ENCODE results near the gene SCAI. TPM values are rescaled to one million over a fixed set of nuclear protein-coding genes. Genes with fewer than 3 reads are reported as not detected.
"Not testable (repeated sequence)": the region's sequence is repeated elsewhere in the genome, so short reads cannot be mapped to it uniquely, and the experiment has no call there.

SCAI gene
- total RNA-seq, 4 donors from 2014 or later = 5.6 to 10.4 (median 7.8) TPM

DNA sequence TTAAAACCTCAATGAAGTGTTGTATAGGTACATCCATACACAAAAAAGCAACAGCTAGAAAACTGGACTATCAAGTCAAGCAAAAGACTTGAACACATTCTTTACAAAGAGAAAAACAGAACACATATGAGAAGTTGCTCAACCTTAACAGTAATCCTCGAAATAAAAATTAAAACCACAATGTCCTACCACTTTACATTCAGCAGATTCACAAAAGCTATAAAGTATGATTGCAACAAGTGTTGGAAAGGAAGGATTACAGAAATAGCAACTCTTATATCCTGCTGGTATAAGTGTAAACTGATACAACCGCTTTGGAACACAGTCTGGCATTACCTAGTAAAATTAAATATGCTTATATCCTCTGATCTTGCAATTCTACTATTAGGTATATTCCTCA is 173.9 kb downstream of the SCAI start:
- DNase-seq (ENCODE audit: extremely low spot score) = no peak
- intact Hi-C loops (cut with DNase I) = no loop called here
- whole genome bisulfite sequencing = 85% methylated on average over 2 of the region's 2 CpGs
- no peak overlapping the region for H3K27ac ChIP-seq (replicated peaks in 1 of 4)
- H3K9me3 ChIP-seq = no peaks in the 10 kb centered on the region
- TF ChIP-seq, protein P1, sequence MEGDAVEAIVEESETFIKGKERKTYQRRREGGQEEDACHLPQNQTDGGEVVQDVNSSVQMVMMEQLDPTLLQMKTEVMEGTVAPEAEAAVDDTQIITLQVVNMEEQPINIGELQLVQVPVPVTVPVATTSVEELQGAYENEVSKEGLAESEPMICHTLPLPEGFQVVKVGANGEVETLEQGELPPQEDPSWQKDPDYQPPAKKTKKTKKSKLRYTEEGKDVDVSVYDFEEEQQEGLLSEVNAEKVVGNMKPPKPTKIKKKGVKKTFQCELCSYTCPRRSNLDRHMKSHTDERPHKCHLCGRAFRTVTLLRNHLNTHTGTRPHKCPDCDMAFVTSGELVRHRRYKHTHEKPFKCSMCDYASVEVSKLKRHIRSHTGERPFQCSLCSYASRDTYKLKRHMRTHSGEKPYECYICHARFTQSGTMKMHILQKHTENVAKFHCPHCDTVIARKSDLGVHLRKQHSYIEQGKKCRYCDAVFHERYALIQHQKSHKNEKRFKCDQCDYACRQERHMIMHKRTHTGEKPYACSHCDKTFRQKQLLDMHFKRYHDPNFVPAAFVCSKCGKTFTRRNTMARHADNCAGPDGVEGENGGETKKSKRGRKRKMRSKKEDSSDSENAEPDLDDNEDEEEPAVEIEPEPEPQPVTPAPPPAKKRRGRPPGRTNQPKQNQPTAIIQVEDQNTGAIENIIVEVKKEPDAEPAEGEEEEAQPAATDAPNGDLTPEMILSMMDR (IDR thresholded peaks at IDR 0.05) = no peak
- TF ChIP-seq EP300 (IDR thresholded peaks at IDR 0.05) (no peak), POLR2A (IDR thresholded peaks at IDR 0.05; ENCODE audit: low read depth) (no peak), POLR2AphosphoS5 (IDR thresholded peaks at IDR 0.05) (no peak)
- no peak overlapping the region for H3K4me3 ChIP-seq
- no peaks in the 10 kb centered on the region for H3K4me1 ChIP-seq
- H3K36me3 ChIP-seq = peaks cover 6 to 48% (median 27%) of the 10 kb centered on the region in 4 donors
- H3K27me3 ChIP-seq = no peaks in the 10 kb centered on the region

DNA sequence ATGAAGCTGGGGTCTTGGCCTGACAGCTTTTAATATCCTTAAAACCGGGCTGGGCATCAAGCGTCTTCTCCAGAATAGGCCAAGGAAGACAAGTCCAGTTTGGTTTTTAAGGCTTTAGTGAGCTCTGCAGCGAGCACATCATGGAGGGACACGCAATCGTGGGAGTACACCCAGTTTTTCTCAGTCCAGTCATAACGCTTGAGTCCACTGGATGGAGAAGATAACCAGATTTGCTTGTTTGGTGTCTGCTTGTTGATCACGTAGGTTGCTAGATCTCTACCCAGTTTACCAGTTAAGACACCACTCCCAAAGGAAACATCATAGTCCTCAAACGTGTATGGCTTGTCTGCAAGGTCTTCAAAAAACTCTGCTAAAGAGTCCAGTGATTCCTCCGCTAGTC is 175.1 kb downstream of the SCAI start:
- H3K4me3 ChIP-seq = no peak overlapping the region
- WGBS = 80% methylated on average over 9 of the region's 9 CpGs
- H3K36me3 ChIP-seq = peaks cover 6 to 36% (median 25%) of the 10 kb centered on the region in 4 donors
- no peaks in the 10 kb centered on the region for H3K9me3 ChIP-seq
- H3K27ac ChIP-seq (replicated peaks in 1 of 4) = no peak overlapping the region
- DNase-seq (ENCODE audit: extremely low spot score) = no peak
- H3K27me3 ChIP-seq = no peaks in the 10 kb centered on the region
- intact Hi-C loops (cut with DNase I) = no loop called here
- H3K4me1 ChIP-seq = no peaks in the 10 kb centered on the region
- TF ChIP-seq EP300 (IDR thresholded peaks at IDR 0.05) (no peak), POLR2AphosphoS5 (IDR thresholded peaks at IDR 0.05) (no peak), POLR2A (IDR thresholded peaks at IDR 0.05; ENCODE audit: low read depth) (no peak)
- TF ChIP-seq, protein P1 (IDR thresholded peaks at IDR 0.05) = no peak

DNA sequence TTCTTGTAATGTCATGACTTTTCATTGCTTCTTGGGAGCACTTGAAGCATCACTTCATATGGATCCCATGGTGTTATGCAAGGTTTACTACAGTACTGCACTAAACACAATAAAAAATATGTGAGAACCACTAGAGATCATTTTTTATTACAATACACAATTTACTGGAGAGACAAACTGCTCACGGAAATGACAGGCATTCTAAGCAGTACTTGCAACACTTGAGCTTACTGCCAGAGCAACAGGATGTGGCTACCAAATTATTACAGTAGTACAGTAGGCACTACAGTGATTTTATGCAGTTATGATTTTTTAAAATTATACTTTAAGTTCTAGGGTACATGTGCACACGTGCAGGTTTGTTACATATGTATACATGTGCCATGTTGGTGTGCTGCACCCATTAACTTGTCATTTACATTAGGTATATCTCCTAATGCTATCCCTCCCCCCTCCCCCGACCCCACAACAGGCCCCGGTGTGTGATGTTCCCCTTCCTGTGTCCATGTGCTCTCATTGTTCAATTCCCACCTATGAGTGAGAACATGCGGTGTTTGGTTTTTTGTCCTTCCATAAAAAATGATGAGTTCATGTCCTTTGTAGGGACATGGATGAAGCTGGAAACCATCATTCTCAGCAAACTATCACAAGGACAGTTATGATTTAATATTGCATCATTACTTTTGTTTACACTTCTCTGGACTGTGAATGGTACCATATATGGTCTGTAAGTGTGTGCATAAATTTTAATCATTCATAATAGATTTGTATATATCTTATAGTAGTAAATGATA is 177.4 kb downstream of the SCAI start:
- H3K9me3 ChIP-seq; H3K27ac ChIP-seq (replicated peaks in 1 of 4); H3K27me3 ChIP-seq; DNase-seq (ENCODE audit: extremely low spot score); H3K4me3 ChIP-seq; intact Hi-C loops (cut with DNase I); H3K4me1 ChIP-seq: not testable (repeated sequence)
- WGBS = 66% methylated on average over 5 of the region's 5 CpGs
- H3K36me3 ChIP-seq = peaks cover 6 to 28% (median 20%) of the 10 kb centered on the region in 4 donors

DNA sequence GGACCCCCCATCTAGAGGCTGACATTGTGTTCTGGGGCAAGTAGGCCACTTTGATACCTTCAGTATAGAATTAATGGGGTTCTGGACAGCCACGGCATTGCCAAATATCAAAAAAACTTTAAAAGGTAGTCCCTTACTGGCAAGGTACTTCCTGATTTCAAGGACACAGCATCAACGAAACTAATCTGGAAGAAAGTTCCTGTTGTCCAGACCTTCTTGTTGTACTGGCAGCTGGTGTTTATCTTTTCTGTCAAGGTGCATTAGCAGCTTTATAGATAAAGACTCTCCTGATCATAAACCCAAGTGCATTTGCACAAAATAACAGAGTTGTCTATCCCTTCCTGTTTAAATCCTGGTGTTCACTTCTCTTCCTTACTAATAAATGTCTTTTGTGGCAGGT is 178.7 kb downstream of the SCAI start:
- Histone ChIP-seq H3K27ac (replicated peaks in 1 of 4) (no peak overlapping the region), H3K4me1 (no peaks in the 10 kb centered on the region), H3K27me3 (no peaks in the 10 kb centered on the region), H3K36me3 (peaks cover 0 to 14% (median 8%) of the 10 kb centered on the region in 4 donors), H3K4me3 (no peak overlapping the region), H3K9me3 (no peaks in the 10 kb centered on the region)
- TF ChIP-seq, protein P1 (IDR thresholded peaks at IDR 0.05) = no peak
- TF ChIP-seq POLR2A (IDR thresholded peaks at IDR 0.05; ENCODE audit: low read depth) (no peak), EP300 (IDR thresholded peaks at IDR 0.05) (no peak), POLR2AphosphoS5 (IDR thresholded peaks at IDR 0.05) (no peak)
- intact Hi-C loops (cut with DNase I) = no loop called here
- no peak for DNase-seq (ENCODE audit: extremely low spot score)
- WGBS = 66% methylated on average over 2 of the region's 2 CpGs

DNA sequence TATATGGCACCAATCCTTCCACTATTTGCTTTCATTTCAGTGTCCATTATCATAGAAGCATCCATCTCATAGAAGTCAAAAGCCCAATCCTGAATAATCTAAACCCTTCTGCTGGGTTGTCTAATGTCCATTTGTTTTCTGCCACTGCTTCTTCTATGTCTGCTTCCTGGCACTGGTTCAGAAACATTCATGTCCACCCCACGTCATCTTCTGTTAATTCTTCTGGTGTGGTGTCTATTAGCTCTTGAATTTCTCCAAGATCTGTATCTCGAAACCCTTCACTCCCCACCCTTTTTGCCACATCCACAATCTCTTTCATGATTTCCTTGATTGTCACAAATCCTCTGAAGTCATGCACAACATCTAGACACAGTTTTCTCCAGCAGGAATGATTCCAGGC is 179.3 kb downstream of the SCAI start:
- 71% methylated on average over 2 of the region's 2 CpGs for WGBS
- TF ChIP-seq, protein P1 (IDR thresholded peaks at IDR 0.05) = no peak
- no peak for TF ChIP-seq POLR2AphosphoS5 (IDR thresholded peaks at IDR 0.05)
- TF ChIP-seq POLR2A (IDR thresholded peaks at IDR 0.05; ENCODE audit: low read depth) = no peak
- TF ChIP-seq EP300 (IDR thresholded peaks at IDR 0.05) = no peak
- H3K27ac ChIP-seq (replicated peaks in 1 of 4) = no peak overlapping the region
- no peaks in the 10 kb centered on the region for H3K4me1 ChIP-seq
- no peaks in the 10 kb centered on the region for H3K9me3 ChIP-seq
- peaks cover 0 to 11% (median 8%) of the 10 kb centered on the region in 4 donors for H3K36me3 ChIP-seq
- intact Hi-C loops (cut with DNase I) = no loop called here
- no peak for DNase-seq (ENCODE audit: extremely low spot score)
- no peaks in the 10 kb centered on the region for H3K27me3 ChIP-seq
- no peak overlapping the region for H3K4me3 ChIP-seq
